ENCODE data around the gene TAGAP. TPM values are rescaled to one million over a fixed set of nuclear protein-coding genes. Genes with fewer than 3 reads are reported as not detected.

The TAGAP gene
- total RNA-seq, 4 donors from 2014 or later = 1.0 to 4.3 (median 1.9) TPM

DNA sequence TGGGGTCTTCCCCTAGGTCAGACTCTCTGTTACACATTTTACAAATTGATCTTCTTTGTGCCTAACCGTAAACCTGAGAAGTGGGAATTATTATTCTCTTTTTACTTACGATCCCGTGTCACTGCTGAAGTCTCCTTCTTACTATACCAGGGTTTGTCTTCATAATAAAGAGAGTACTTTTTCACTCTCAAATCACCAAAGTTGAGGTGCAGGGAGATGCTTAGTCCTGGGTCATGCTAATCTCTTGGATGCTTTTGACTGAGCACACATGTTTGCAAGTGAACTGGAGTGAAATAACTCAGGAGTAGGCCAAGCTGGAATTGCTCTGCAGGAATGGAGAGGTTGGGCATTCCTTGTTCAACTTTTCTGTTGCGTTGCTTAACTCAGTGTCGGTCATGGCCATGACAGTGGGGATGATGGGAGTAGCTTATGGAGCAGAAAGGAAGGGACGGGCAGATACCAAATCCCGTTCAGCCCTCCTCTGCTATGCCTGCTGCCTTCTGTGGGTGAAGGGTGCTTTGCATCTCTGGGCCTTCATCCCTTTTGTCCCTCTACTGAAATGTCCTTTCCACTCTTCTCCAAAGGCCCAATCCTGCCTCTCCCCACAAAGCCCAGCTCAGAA is 15.2 kb upstream of the TAGAP start:
- Histone ChIP-seq H3K27me3 (peaks cover 25% of the 10 kb centered on the region), H3K4me3 (no peak overlapping the region), H3K9me3 (no peaks in the 10 kb centered on the region), H3K36me3 (no peaks in the 10 kb centered on the region), H3K27ac (no peak overlapping the region), H3K4me1 (no peaks in the 10 kb centered on the region)
- 91 to 96% methylated on average over 7 of the region's 7 CpGs for WGBS, 2 donors (ENCODE audit: low coverage in 1 of 2)
- no peak for TF ChIP-seq POLR2A (IDR thresholded peaks at IDR 0.05)
- TF ChIP-seq POLR2AphosphoS5 (IDR thresholded peaks at IDR 0.05) = no peak
- no peak for ATAC-seq

DNA sequence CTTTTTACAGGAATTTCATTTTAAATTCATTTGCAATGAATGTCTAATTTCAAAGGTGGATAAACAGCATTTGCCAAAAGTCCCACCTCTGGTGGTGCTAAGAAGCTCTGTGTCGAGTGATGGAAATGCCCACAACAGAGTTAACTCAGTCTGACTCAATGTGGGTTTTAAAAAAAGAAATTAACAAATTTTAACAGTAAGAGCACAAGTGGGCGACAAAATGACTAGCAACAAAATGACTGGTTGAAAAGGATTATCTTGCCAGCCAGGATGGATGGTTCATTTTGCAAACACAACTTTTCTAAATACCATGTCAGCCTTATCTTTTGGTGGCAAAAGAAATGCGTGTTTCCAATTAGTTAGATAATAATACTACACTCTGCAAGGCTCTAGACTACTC is 14.3 kb upstream of the TAGAP start:
- H3K9me3 ChIP-seq = no peaks in the 10 kb centered on the region

DNA sequence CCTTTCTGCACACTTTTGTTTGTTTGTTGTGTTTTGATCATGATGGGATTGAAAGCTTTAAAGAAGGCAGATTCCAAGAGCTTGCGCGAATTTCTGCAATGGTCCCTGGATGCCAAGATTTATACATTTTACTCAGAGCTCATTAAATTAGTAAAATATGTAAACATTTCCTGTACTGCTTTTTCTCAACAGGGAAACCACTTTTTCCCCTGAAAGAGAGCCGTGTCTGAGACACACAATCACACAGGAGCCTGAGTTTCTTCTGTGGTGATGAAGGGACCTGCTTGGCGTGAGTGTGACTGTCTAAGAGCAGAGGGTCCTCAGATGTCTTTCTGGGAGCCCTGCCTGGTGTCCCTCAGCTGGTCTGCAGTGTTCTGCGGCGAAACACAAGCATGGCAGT is 12.1 kb upstream of the TAGAP start:
- no peaks in the 10 kb centered on the region for H3K36me3 ChIP-seq
- 50 to 72% methylated on average over 5 to 6 of the region's 6 CpGs for WGBS, 2 donors (ENCODE audit: low coverage in 1 of 2)
- H3K27ac ChIP-seq = no peak overlapping the region
- ATAC-seq = no peak
- TF ChIP-seq EP300 (IDR thresholded peaks at IDR 0.05) = no peak
- TF ChIP-seq POLR2AphosphoS5 (IDR thresholded peaks at IDR 0.05) = no peak
- TF ChIP-seq POLR2A (IDR thresholded peaks at IDR 0.05) = no peak
- no peak for TF ChIP-seq CTCF (IDR thresholded peaks at IDR 0.05)
- H3K27me3 ChIP-seq = peaks cover 37% of the 10 kb centered on the region
- no peaks in the 10 kb centered on the region for H3K9me3 ChIP-seq
- H3K4me3 ChIP-seq = no peak overlapping the region
- H3K4me1 ChIP-seq = no peaks in the 10 kb centered on the region

More for the DNA sequence above, 14.3 kb upstream of the TAGAP start:
- Histone ChIP-seq H3K27me3 (peaks cover 30% of the 10 kb centered on the region), H3K4me3 (no peak overlapping the region), H3K4me1 (no peaks in the 10 kb centered on the region), H3K36me3 (no peaks in the 10 kb centered on the region), H3K27ac (no peak overlapping the region)
- WGBS, 2 donors (ENCODE audit: low coverage in 1 of 2) = 69 to 81% methylated on average over 3 of the region's 3 CpGs
- no peak for TF ChIP-seq EP300 (IDR thresholded peaks at IDR 0.05)
- no peak for TF ChIP-seq POLR2A (IDR thresholded peaks at IDR 0.05)
- TF ChIP-seq CTCF (IDR thresholded peaks at IDR 0.05) = no peak
- no peak for ATAC-seq

- TF ChIP-seq POLR2AphosphoS5 (IDR thresholded peaks at IDR 0.05) (no peak), POLR2A (IDR thresholded peaks at IDR 0.05) (no peak), EP300 (IDR thresholded peaks at IDR 0.05) (no peak), CTCF (IDR thresholded peaks at IDR 0.05) (no peak)
- H3K4me3 ChIP-seq = no peak overlapping the region
- no peaks in the 10 kb centered on the region for H3K36me3 ChIP-seq
- H3K27me3 ChIP-seq = peaks cover 40% of the 10 kb centered on the region
- H3K27ac ChIP-seq = no peak overlapping the region
- 0 to 32% methylated on average over 1 to 2 of the region's 2 CpGs for WGBS, 2 donors (ENCODE audit: low coverage in 1 of 2)
- no peak for ATAC-seq
- no peaks in the 10 kb centered on the region for H3K9me3 ChIP-seq
- H3K4me1 ChIP-seq = no peaks in the 10 kb centered on the region
These were observed 11.6 kb upstream of the TAGAP start for GRCh38 chr6:159056432-159056831.

DNA sequence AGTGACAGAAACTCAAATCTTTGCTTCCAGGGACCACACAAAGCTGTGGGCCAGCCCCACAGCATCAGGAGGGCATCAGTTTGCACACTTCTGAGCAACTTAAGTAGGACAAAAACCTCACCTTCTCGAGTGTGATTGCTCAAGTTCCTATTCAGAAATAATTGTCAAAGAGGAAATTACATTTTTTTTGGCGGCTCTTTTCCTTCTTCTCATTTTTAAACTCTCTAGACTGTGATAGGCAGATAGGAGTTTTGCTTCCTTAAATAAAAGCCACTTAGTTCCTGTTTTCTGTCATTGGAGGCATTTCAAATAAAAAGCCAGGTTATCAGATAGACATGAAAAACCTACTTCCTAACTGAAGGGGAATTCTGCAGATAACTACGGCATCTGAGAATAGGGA is 11.2 kb upstream of the TAGAP start:
- no peaks in the 10 kb centered on the region for H3K36me3 ChIP-seq
- H3K4me1 ChIP-seq = no peaks in the 10 kb centered on the region
- no peak for ATAC-seq
- H3K27me3 ChIP-seq = peaks cover 38% of the 10 kb centered on the region
- no peaks in the 10 kb centered on the region for H3K9me3 ChIP-seq
- no peak overlapping the region for H3K4me3 ChIP-seq
- no peak overlapping the region for H3K27ac ChIP-seq
- TF ChIP-seq CTCF (IDR thresholded peaks at IDR 0.05) (no peak), POLR2A (IDR thresholded peaks at IDR 0.05) (no peak), POLR2AphosphoS5 (IDR thresholded peaks at IDR 0.05) (no peak), EP300 (IDR thresholded peaks at IDR 0.05) (no peak)
- WGBS, 2 donors (ENCODE audit: low coverage in 1 of 2) = 35 to 90% methylated on average over 2 to 3 of the region's 3 CpGs
